ENCODE data around the gene CDH12.
"Not testable (repeated sequence)": the region's sequence is repeated elsewhere in the genome, so short reads cannot be mapped to it uniquely, and the experiment has no call there.

CDH12 gene

GRCh38 chr5:22036061-22036460 is 817.1 kb downstream of the CDH12 start:
- DNase-seq (ENCODE audit: low read depth, low spot score), result no peak

GRCh38 chr5:22033066-22033465 is 820.1 kb downstream of the CDH12 start:
- DNase-seq (ENCODE audit: low read depth, low spot score), result no peak

- DNase-seq (ENCODE audit: low read depth, low spot score), result no peak
These were observed 829.4 kb downstream of the CDH12 start for GRCh38 chr5:22023784-22024183.

- not testable (repeated sequence) for DNase-seq (ENCODE audit: low read depth, low spot score)
These were observed 840.3 kb downstream of the CDH12 start for GRCh38 chr5:22012893-22013292.

- DNase-seq (ENCODE audit: low read depth, low spot score), result not testable (repeated sequence)
These were observed 842.3 kb downstream of the CDH12 start for GRCh38 chr5:22010808-22011207.

- DNase-seq (ENCODE audit: low read depth, low spot score), result not testable (repeated sequence)
These were observed 852.0 kb downstream of the CDH12 start for GRCh38 chr5:22001097-22001496.

- not testable (repeated sequence) for DNase-seq (ENCODE audit: low read depth, low spot score)
These were observed 867.3 kb downstream of the CDH12 start for GRCh38 chr5:21985799-21986198.

- not testable (repeated sequence) for DNase-seq (ENCODE audit: low read depth, low spot score)
These were observed 901.6 kb downstream of the CDH12 start for GRCh38 chr5:21951571-21951970.

- no peak for DNase-seq (ENCODE audit: low read depth, low spot score)
These were observed 922.0 kb downstream of the CDH12 start for GRCh38 chr5:21931116-21931515.

GRCh38 chr5:21919414-21920022 is 933.6 kb downstream of the CDH12 start:
- DNase-seq (ENCODE audit: low read depth, low spot score), result no peak

GRCh38 chr5:21918451-21918850 is 934.7 kb downstream of the CDH12 start:
- no peak for DNase-seq (ENCODE audit: low read depth, low spot score)

- DNase-seq (ENCODE audit: low read depth, low spot score), result no peak
These were observed 942.4 kb downstream of the CDH12 start for GRCh38 chr5:21910731-21911130.

GRCh38 chr5:21895766-21896350 is 957.3 kb downstream of the CDH12 start:
- no peak for DNase-seq (ENCODE audit: low read depth, low spot score)

GRCh38 chr5:21893161-21893560 is 960.0 kb downstream of the CDH12 start:
- DNase-seq (ENCODE audit: low read depth, low spot score), result no peak

- no peak for DNase-seq (ENCODE audit: low read depth, low spot score)
These were observed 963.6 kb downstream of the CDH12 start for GRCh38 chr5:21889581-21889980.

- no peak for DNase-seq (ENCODE audit: low read depth, low spot score)
These were observed 970.9 kb downstream of the CDH12 start for GRCh38 chr5:21882074-21882745.

- no peak for DNase-seq (ENCODE audit: low read depth, low spot score)
These were observed 973.0 kb downstream of the CDH12 start for GRCh38 chr5:21880164-21880563.

GRCh38 chr5:21862986-21863385 is 990.2 kb downstream of the CDH12 start:
- no peak for DNase-seq (ENCODE audit: low read depth, low spot score)

- DNase-seq (ENCODE audit: low read depth, low spot score), result no peak
These were observed 994.7 kb downstream of the CDH12 start for GRCh38 chr5:21858441-21858840.

GRCh38 chr5:21856987-21857386 is 996.2 kb downstream of the CDH12 start:
- no peak for DNase-seq (ENCODE audit: low read depth, low spot score)

- DNase-seq (ENCODE audit: low read depth, low spot score), result no peak
These were observed 1005.8 kb downstream of the CDH12 start for GRCh38 chr5:21847300-21847699.

GRCh38 chr5:21844960-21845359 is 1008.2 kb downstream of the CDH12 start:
- no peak for DNase-seq (ENCODE audit: low read depth, low spot score)

- DNase-seq (ENCODE audit: low read depth, low spot score), result no peak
These were observed 1018.3 kb downstream of the CDH12 start for GRCh38 chr5:21834863-21835262.
